ENCODE measurements around the gene UNC119B.

GRCh38 chr12:120725151-120725658, 14.9 kb downstream of the UNC119B start:
- no peak for TF ChIP-seq EP300 (IDR thresholded peaks at IDR 0.05)
- TF ChIP-seq CTCF (IDR thresholded peaks at IDR 0.05) = no peak

Data from tibial nerve (tissue), 4 donors.